HUES48 (cell line): ENCODE results near the gene CAPN7.

Experiments used
- H3K27ac ChIP-seq: one replicate; pipeline ENCODE4 v1.7.0; 2013; ENCODE audit warnings: low read depth, low read length, inconsistent platforms
- H3K27me3 ChIP-seq: 2 replicates; pipeline ENCODE4 v1.6.1; 2013; ENCODE audit warnings: mild to moderate bottlenecking, low read length; ENCODE audit not compliant: control insufficient read depth, insufficient read depth
- H3K36me3 ChIP-seq: 2 replicates; pipeline ENCODE4 v1.6.1; 2013; ENCODE audit warnings: low read length; ENCODE audit not compliant: control insufficient read depth, insufficient read depth
- H3K4me1 ChIP-seq: 2 replicates; pipeline ENCODE4 v1.6.1; 2013; ENCODE audit warnings: mild to moderate bottlenecking, low read length; ENCODE audit not compliant: control insufficient read depth, insufficient read depth
- H3K4me3 ChIP-seq: 2 replicates; pipeline ENCODE4 v1.5.1; 2013; ENCODE audit warnings: mild to moderate bottlenecking, low read depth, low read length
- H3K9ac ChIP-seq: 2 replicates; pipeline ENCODE4 v1.6.1; 2013; ENCODE audit warnings: mild to moderate bottlenecking, low read depth, low read length, moderate library complexity
- H3K9me3 ChIP-seq: 2 replicates; pipeline ENCODE4 v1.6.1; 2013; ENCODE audit warnings: low read length; ENCODE audit not compliant: control insufficient read depth, insufficient read depth

The CAPN7 gene

GRCh38 chr3:15277861-15278500, 71.9 kb downstream of the CAPN7 start:
- Histone ChIP-seq H3K36me3 (no peaks in the 10 kb centered on the region), H3K27ac (no peak overlapping the region), H3K4me1 (peaks cover 12% of the 10 kb centered on the region), H3K9me3 (no peaks in the 10 kb centered on the region), H3K27me3 (no peaks in the 10 kb centered on the region), H3K9ac (no peak overlapping the region), H3K4me3 (no peak overlapping the region)

DNA sequence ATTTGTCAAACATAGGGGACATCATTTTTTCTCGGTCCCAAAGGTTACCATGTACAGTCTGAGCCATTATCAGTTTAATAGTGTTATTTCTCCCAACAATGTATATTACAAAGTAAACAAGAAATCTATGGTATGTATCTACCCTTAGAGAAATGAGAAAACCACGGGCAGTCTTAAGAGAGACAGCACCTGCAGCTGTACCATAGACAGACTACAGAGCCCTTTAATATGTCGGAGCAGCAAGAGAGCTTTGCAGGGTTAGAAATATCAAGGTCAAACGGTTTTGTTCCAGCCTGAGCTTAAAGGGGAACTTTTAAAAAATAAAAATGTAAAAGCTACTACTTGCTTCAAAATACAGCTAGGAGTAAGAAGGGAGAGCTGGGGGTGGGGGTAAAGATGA, 73.2 kb downstream of the CAPN7 start:
- Histone ChIP-seq H3K36me3 (no peaks in the 10 kb centered on the region), H3K27ac (no peak overlapping the region), H3K9ac (no peak overlapping the region), H3K27me3 (no peaks in the 10 kb centered on the region), H3K4me3 (no peak overlapping the region), H3K9me3 (no peaks in the 10 kb centered on the region), H3K4me1 (peaks cover 12% of the 10 kb centered on the region)

- Histone ChIP-seq H3K9ac (no peak overlapping the region), H3K4me1 (peaks cover 12% of the 10 kb centered on the region), H3K27ac (no peak overlapping the region), H3K27me3 (no peaks in the 10 kb centered on the region), H3K9me3 (no peaks in the 10 kb centered on the region), H3K4me3 (no peak overlapping the region), H3K36me3 (no peaks in the 10 kb centered on the region)
Observed at GRCh38 chr3:15279671-15280402, 73.8 kb downstream of the CAPN7 start.

- no peak overlapping the region for H3K9ac ChIP-seq
- no peaks in the 10 kb centered on the region for H3K27me3 ChIP-seq
- H3K27ac ChIP-seq: no peak overlapping the region
- H3K36me3 ChIP-seq: no peaks in the 10 kb centered on the region
- no peaks in the 10 kb centered on the region for H3K9me3 ChIP-seq
- peaks cover 12% of the 10 kb centered on the region for H3K4me1 ChIP-seq
- no peak overlapping the region for H3K4me3 ChIP-seq
Observed at GRCh38 chr3:15280853-15281532, 74.9 kb downstream of the CAPN7 start.

- H3K27ac ChIP-seq: no peak overlapping the region
- no peaks in the 10 kb centered on the region for H3K36me3 ChIP-seq
- H3K27me3 ChIP-seq: no peaks in the 10 kb centered on the region
- H3K4me1 ChIP-seq: peaks cover 16% of the 10 kb centered on the region
- no peak overlapping the region for H3K9ac ChIP-seq
- no peaks in the 10 kb centered on the region for H3K9me3 ChIP-seq
- H3K4me3 ChIP-seq: no peak overlapping the region
Observed at GRCh38 chr3:15281817-15282216, 75.8 kb downstream of the CAPN7 start.

DNA sequence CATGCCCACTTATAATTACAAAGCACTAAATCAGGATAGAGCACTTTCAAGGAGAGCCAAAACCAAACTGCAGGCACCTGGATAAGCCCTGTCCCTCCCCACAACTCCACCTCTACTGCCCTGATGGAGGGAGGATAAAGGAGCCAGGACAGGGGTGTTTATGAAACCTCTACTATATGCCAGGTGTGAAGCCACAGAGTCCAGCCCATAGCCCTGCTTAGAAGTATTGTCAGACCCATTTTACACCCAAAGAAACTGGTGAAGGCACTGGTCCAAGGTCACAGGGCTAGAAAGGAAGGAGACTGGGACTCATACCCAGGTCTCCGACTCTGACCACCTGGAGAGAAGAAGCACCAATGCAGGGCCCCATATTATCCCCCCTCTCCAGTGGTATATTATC, 77.7 kb downstream of the CAPN7 start:
- Histone ChIP-seq H3K4me3 (no peak overlapping the region), H3K27ac (no peak overlapping the region), H3K9me3 (no peaks in the 10 kb centered on the region), H3K36me3 (no peaks in the 10 kb centered on the region), H3K4me1 (peaks cover 7% of the 10 kb centered on the region), H3K27me3 (no peaks in the 10 kb centered on the region), H3K9ac (no peak overlapping the region)

DNA sequence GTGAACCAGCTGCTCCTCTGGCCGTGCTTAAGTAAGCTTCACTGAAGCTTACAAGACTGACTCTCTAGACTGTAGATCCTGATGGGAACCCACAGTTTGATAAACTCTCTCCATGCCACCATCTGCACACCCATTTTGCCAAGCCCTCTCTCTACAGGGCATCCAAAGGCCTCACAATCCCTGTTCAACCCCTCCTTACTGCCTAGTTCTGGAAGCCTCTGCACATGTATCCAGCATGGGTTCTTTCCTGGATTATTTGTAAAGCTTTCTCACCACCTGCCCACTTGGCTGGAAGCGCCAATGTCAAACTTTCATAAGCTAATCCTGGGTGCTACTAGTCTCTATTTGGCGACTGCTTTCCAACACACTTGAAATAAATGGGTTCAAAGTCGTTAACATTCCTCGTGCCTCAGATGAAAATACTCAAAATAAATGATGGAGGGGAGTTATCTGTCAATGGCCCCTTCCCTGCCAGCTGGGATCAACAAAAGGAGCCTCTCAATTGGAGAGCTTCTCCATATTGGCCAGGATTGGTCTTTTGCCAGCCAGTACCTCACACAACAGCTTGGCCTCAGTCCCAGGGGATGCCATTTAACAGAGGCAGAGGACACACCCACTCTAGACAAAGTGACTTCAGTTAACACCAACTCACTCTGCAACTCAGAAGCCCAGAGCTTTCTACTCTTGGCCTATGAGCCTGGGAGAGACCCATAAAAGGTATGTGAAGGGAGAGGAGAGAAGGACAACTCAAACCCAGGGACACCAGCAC, 78.3 kb downstream of the CAPN7 start:
- H3K27ac ChIP-seq: no peak overlapping the region

DNA sequence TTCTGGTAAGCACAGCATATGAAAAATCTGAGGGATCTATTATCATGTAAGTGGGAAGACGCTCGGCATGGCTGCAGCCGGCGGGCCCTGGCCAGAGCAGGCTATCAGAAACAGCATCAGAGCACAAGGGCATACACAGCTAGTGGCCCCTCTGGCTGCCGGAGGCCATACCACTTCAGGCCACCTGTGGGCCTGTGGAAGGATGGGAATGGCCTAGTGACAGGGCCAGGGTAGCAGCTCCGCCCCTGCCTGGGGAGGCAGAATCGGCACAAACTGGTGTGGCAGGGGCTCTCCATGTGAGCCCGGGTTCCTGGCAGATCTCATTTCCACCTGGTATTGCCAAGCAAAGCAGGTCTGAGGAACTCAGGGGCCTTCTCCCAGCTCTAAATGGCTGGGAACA, 80.0 kb downstream of the CAPN7 start:
- H3K4me3 ChIP-seq: no peak overlapping the region
- no peak overlapping the region for H3K9ac ChIP-seq

More for the DNA sequence above, 78.3 kb downstream of the CAPN7 start:
- H3K27me3 ChIP-seq: no peaks in the 10 kb centered on the region
- no peak overlapping the region for H3K9ac ChIP-seq
- H3K9me3 ChIP-seq: no peaks in the 10 kb centered on the region
- no peaks in the 10 kb centered on the region for H3K36me3 ChIP-seq
- H3K4me1 ChIP-seq: peaks cover 7% of the 10 kb centered on the region
- H3K4me3 ChIP-seq: no peak overlapping the region

GRCh38 chr3:15287565-15288330, 81.7 kb downstream of the CAPN7 start:
- H3K27ac ChIP-seq: no peak overlapping the region
- H3K36me3 ChIP-seq: no peaks in the 10 kb centered on the region
- no peak overlapping the region for H3K9ac ChIP-seq
- H3K27me3 ChIP-seq: no peaks in the 10 kb centered on the region
- no peaks in the 10 kb centered on the region for H3K9me3 ChIP-seq
- peaks cover 4% of the 10 kb centered on the region; the same call in 1 of the 2 replicates for H3K4me1 ChIP-seq
- no peak overlapping the region for H3K4me3 ChIP-seq

More for the DNA sequence above, 80.0 kb downstream of the CAPN7 start:
- Histone ChIP-seq H3K36me3 (no peaks in the 10 kb centered on the region), H3K4me1 (peaks cover 4% of the 10 kb centered on the region; the same call in 1 of the 2 replicates), H3K9me3 (no peaks in the 10 kb centered on the region), H3K27me3 (no peaks in the 10 kb centered on the region), H3K27ac (no peak overlapping the region)

GRCh38 chr3:15288331-15289035, 82.4 kb downstream of the CAPN7 start:
- H3K9ac ChIP-seq: no peak overlapping the region
- no peaks in the 10 kb centered on the region for H3K9me3 ChIP-seq
- no peak overlapping the region for H3K27ac ChIP-seq
- H3K27me3 ChIP-seq: no peaks in the 10 kb centered on the region
- no peak overlapping the region for H3K4me3 ChIP-seq
- H3K4me1 ChIP-seq: peaks cover 4% of the 10 kb centered on the region; the same call in 1 of the 2 replicates
- no peaks in the 10 kb centered on the region for H3K36me3 ChIP-seq
